ELR (cell line): ENCODE measurements around the gene FOXP1.

Experiments used
- DNase-seq: peaks from one replicate; pipeline ENCODE4 v3.0.0-alpha.2; 2015; ENCODE audit warnings: low read depth

FOXP1 gene

DNA sequence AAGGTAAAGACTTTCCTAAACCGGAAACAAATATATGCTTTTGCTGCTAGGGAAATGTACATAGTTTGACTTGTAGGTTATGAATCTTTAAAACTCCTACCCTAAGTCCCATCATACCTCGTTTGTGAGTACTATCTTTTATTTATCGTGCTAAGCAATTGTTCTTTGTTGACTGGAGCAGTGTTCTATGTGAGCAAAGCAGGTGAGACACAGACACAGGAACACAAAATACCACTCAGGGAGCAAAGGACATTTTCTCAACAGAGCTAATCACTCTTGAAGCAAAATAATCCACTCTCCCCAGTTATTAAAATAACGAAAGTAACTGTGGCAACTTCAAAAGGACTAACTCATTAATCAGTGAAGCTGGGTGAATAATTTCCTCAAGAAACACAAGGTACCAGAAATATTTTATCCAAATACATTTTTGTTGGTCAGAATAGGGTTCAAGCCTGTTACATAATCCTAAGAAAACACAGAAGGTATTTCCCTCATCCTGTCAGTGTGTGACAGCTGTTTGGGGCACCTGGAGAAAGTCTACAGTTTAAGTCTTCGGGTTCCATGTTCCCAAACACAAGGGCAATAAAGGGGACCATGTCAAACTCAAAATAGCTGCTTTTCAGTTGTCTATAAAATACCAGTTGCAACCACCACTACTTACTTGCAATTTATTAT is 407.7 kb downstream of the FOXP1 start:
- no peak for DNase-seq

GRCh38 chr3:71172951-71173350 is 410.6 kb downstream of the FOXP1 start:
- peak; percentile 23 for DNase-seq

DNA sequence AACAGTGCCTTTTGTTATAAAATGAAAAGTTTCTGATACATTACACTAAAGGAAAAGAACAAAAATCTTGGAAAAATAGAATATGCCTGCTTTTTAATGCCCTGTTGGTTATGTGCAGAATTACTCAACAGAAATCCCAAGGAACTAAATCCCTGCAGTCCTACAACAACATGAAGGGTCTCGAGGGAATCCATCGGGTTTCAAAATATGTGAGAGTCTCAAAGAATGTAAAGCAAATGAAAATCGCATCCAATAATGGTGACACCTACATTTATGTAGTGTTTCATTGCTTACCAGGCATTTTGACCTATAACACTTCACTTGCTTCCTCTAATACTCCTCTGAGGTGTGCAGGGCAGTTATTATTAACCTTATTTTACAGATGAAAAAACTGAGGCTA is 411.3 kb downstream of the FOXP1 start:
- no peak for DNase-seq

GRCh38 chr3:71171247-71171646 is 412.3 kb downstream of the FOXP1 start:
- DNase-seq = no peak

DNA sequence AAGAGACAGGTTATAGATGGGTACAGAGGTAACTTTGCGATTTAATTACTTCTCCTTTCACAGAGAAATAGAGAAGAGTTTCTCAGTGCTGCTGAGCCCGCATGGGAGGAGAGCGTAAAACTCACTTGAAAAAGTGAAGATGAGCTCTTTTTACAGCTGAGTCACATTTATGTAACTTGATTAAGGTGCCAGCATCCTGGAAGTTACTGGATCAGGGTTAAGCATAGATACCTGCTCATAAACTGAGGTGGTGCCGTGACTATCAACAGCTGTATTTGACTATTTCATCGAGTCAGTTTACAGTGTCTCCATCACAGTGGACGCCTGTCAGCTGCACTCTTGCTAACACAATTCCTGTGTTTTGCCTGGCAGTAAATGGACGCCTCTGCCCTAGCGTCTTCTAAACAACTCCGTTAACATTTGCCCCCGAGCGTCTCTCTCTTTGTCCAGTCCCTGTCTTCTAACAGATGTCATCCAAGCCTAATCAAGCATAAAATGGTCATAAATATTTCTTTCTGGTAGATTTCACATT is 414.6 kb downstream of the FOXP1 start:
- DNase-seq = no peak

DNA sequence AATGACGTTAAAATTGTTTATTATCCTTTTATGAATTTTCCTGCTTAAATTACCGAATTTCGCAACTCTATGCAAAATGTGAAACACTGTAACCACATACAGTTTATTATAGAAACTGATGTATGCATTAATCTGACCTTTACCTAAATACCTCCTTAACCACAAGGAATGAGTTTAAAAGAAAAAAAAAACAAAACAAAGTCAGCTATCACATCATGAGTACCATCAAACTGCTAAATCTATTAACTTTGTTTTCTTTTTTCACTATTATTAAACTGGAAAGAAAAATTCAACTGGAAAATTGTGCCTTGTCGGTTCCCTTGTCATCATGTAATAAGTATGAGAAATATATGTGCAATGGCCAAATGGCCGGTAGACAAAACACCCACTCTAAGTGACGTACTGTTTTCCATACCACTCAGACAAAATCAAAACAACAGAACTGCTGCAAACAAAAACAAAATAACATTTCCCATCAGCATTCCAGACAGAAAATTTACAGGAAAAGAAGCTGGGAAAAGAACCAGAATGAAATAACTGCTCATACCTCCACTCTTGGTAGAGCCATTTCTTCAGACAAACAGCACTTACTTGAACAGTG is 415.3 kb downstream of the FOXP1 start:
- peak; percentile 43 for DNase-seq

- no peak for DNase-seq
Measured at GRCh38 chr3:71166339-71167240, 416.9 kb downstream of the FOXP1 start.

- no peak for DNase-seq
Measured at GRCh38 chr3:71164881-71165280, 418.6 kb downstream of the FOXP1 start.

DNA sequence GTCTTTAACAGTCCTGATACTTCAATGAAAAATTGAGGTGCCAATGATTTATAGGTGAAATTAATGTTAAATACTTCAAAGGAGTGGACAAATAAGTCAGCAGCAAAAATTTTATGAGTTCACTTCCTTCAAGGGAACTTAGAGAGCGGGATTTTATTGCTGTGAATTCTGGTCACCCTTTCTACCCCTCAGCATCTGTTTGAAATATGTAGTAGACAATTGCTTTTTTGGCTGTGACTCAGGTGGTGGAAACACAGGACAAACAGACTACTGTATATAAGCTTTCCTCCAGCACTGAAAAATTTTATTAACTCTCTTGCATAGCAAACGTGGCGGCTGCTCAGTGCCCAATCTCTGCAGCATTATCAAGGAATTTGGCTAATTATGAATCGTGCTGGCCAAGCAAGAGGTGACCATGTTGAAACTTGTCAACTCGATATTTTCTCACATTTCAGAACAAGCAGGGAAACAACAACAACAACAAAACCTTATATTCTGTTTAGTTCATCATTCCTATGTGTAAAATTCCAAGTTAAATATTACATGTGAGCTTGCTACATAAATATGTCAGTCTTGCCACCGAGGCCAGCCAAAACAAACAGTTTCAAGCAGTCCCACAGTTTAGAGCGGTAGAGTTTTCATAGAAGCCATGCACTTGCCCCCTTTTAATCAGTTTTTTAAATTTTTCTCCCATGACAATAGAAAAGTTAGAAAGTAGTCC is 420.2 kb downstream of the FOXP1 start:
- no peak for DNase-seq

DNA sequence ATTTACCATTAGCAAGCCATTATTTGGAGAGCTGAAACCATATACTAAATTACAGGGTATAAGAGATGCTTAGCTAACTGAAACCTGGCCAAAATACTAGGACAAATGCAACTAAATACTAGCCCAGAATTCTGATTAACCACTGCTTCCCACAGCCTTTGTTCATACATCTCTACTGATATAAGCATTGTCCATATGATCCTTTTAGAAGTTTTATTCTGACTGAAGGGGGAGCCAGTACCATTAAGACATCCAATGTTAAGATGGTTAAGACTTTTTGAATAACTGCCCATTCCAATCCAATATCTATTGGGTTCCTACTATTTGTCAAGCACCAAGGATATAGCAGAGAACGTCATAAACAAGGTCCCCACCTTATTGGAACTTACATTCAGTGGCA is 421.3 kb downstream of the FOXP1 start:
- DNase-seq = no peak

GRCh38 chr3:71160785-71161546 is 422.6 kb downstream of the FOXP1 start:
- DNase-seq = peak; percentile 89

- no peak for DNase-seq
Measured at GRCh38 chr3:71156062-71156665, 427.4 kb downstream of the FOXP1 start.

DNA sequence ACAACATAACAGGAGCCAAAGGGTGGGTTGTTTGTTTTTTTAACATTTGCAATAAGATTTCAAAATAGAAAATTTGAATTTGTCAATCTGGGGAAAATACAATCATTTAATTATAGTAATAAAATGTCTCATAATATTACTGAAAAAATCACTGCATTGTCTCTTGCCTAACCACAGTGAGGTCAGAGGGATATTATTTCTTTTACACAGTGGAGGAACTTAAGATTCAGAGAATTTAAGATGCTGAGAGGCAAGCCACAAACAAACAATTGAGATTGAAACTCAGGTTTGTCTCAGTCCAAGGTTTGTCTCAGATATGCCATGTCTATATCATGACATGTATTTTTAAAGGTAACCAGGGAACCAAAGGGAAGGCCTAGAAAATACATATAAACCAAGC is 428.7 kb downstream of the FOXP1 start:
- no peak for DNase-seq

GRCh38 chr3:71153713-71154112 is 429.8 kb downstream of the FOXP1 start:
- no peak for DNase-seq

- no peak for DNase-seq
Measured at GRCh38 chr3:71152892-71153265, 430.6 kb downstream of the FOXP1 start.

- no peak for DNase-seq
Measured at GRCh38 chr3:71152039-71152891, 431.3 kb downstream of the FOXP1 start.

- no peak for DNase-seq
Measured at GRCh38 chr3:71149959-71150954, 433.3 kb downstream of the FOXP1 start.

DNA sequence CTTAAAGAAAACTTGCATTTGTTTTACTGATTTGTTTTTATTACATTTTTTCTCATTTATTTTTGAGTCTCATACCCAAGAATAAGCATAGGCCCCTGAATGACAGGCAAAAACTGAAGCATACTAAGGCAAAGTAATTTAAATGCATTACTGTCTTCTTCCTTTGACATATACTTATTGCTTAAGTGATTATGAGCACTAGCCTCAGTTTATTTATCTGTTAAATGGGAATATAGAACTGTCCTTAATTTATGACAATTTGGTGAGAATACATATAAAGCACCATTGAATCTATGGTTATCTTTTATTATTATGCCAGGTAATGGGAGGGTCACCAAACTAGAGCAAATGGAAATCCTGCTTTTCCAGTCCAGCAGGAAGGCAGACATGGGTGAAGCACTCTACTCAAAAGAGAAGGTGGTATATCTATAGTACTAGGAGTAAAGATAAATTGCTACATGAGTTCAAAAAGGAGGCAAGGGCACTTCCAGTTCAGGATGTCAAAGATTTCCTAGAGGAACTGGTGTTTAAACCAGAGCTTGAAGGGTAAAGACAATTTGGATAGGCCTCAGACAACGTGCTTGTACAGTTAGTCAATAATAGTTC is 435.0 kb downstream of the FOXP1 start:
- DNase-seq = no peak
